PC-9 (cell line): Measurements from ENCODE around the gene DRAXIN.

ENCODE experiments used
- CTCF ChIP-seq: fragments of 200-600 bp; sonication (generic); conservative IDR thresholded peaks from 2 replicates; pipeline ENCODE4 v1.6.1; 2017; ENCODE audit warnings: mixed run types, antibody characterized with exemption, mild to moderate bottlenecking, moderate library complexity
- EZH2 ChIP-seq: fragments of 200-600 bp; sonication (generic); IDR thresholded peaks from 2 replicates; pipeline ENCODE4 v1.8.0; 2017; ENCODE audit warnings: antibody characterized with exemption, low read depth

GRCh38 chr1:11731691-11732283, 40.3 kb downstream of the DRAXIN start:
- TF ChIP-seq CTCF = no peak
- TF ChIP-seq EZH2 = no peak
